ENCODE data around the gene ADGRD2. TPM values are rescaled to one million over a fixed set of nuclear protein-coding genes. Genes with fewer than 3 reads are reported as not detected.

Gene ADGRD2
- total RNA-seq, 5 donors from 2014 or later (not counting 1 experiment from before 2014, with no cell fraction given), result not detected

GRCh38 chr9:124448019-124448418 lies 2.2 kb upstream of the ADGRD2 start:
- 70% methylated on average over 4 of the region's 7 CpGs for WGBS (ENCODE audit: insufficient coverage)

GRCh38 chr9:124449381-124450151 lies 685 bp upstream of the ADGRD2 start:
- Mint-ChIP-seq H3K4me3 (no peak overlapping the region), H3K27me3 (peaks cover 22 to 50% of the 10 kb centered on the region in 2 donors), H3K36me3 (no peaks in the 10 kb centered on the region), H3K9me3 (no peaks in the 10 kb centered on the region), H3K4me1 (peaks cover 0 to 8% (median 2%) of the 10 kb centered on the region in 3 donors), H3K27ac (no peak overlapping the region)
- no peaks in the 10 kb centered on the region for H3K36me3 ChIP-seq (ENCODE audit: control insufficient read depth in 2 of 2, extremely low read depth in 1 of 2, insufficient read depth in 1 of 2, low read length in 1 of 2)
- DNase-seq, result no peak
- no peak for ATAC-seq (replicated peaks in 1 of 4)
- 95% methylated on average over 8 of the region's 13 CpGs for WGBS (ENCODE audit: insufficient coverage)
- H3K27me3 ChIP-seq (replicated peaks in 1 of 2; ENCODE audit: control insufficient read depth in 2 of 2, extremely low read depth in 1 of 2, insufficient read depth in 2 of 2, low read length in 1 of 2), result peaks cover 3 to 76% of the 10 kb centered on the region in 2 experiments
- ChIA-PET CTCF (no interaction called here), POLR2A (no interaction called here)
- no peak overlapping the region for H3K27ac ChIP-seq (ENCODE audit: low read length)
- no peaks in the 10 kb centered on the region for H3K9me3 ChIP-seq
- H3K4me3 ChIP-seq (ENCODE audit: control insufficient read depth in 1 of 2, extremely low read depth in 1 of 2, low read length in 1 of 2), result no peak overlapping the region
- H3K4me1 ChIP-seq (ENCODE audit: control insufficient read depth in 1 of 2, extremely low read depth in 1 of 2, insufficient read depth in 2 of 2, low read length in 2 of 2), result peaks cover 0 to 6% of the 10 kb centered on the region in 2 experiments

More at GRCh38 chr9:124448019-124448418, 2.2 kb upstream of the ADGRD2 start:
- no peaks in the 10 kb centered on the region for H3K9me3 ChIP-seq
- no peak overlapping the region for H3K4me3 ChIP-seq (ENCODE audit: control insufficient read depth in 1 of 2, extremely low read depth in 1 of 2, low read length in 1 of 2)
- no peak overlapping the region for H3K27ac ChIP-seq (ENCODE audit: low read length)
- H3K4me1 ChIP-seq (ENCODE audit: control insufficient read depth in 1 of 2, extremely low read depth in 1 of 2, insufficient read depth in 2 of 2, low read length in 2 of 2), result peaks cover 0 to 6% of the 10 kb centered on the region in 2 experiments
- DNase-seq, result no peak
- H3K27me3 ChIP-seq (replicated peaks in 1 of 2; ENCODE audit: control insufficient read depth in 2 of 2, extremely low read depth in 1 of 2, insufficient read depth in 2 of 2, low read length in 1 of 2), result peaks cover 3 to 66% of the 10 kb centered on the region in 2 experiments
- Mint-ChIP-seq H3K27me3 (peaks cover 29 to 57% of the 10 kb centered on the region in 2 donors), H3K4me1 (peaks cover 0 to 8% (median 2%) of the 10 kb centered on the region in 3 donors), H3K9me3 (no peaks in the 10 kb centered on the region), H3K27ac (no peak overlapping the region), H3K4me3 (no peak overlapping the region), H3K36me3 (no peaks in the 10 kb centered on the region)
- POLR2A ChIA-PET, result no interaction called here
- H3K36me3 ChIP-seq (ENCODE audit: control insufficient read depth in 2 of 2, extremely low read depth in 1 of 2, insufficient read depth in 1 of 2, low read length in 1 of 2), result no peaks in the 10 kb centered on the region
- no peak for ATAC-seq (replicated peaks in 1 of 4)
- CTCF ChIA-PET, result no interaction called here

- DNase-seq (no peak), ATAC-seq (replicated peaks in 1 of 4) (no peak)
- Histone ChIP-seq H3K4me3 (ENCODE audit: control insufficient read depth in 1 of 2, extremely low read depth in 1 of 2, low read length in 1 of 2) (no peak overlapping the region), H3K27ac (ENCODE audit: low read length) (no peak overlapping the region), H3K9me3 (no peaks in the 10 kb centered on the region), H3K4me1 (ENCODE audit: control insufficient read depth in 1 of 2, extremely low read depth in 1 of 2, insufficient read depth in 2 of 2, low read length in 2 of 2) (peaks cover 0 to 6% of the 10 kb centered on the region in 2 experiments), H3K36me3 (ENCODE audit: control insufficient read depth in 2 of 2, extremely low read depth in 1 of 2, insufficient read depth in 1 of 2, low read length in 1 of 2) (no peaks in the 10 kb centered on the region), H3K27me3 (replicated peaks in 1 of 2; ENCODE audit: control insufficient read depth in 2 of 2, extremely low read depth in 1 of 2, insufficient read depth in 2 of 2, low read length in 1 of 2) (peaks cover 3 to 74% of the 10 kb centered on the region in 2 experiments)
- Mint-ChIP-seq H3K4me3 (peak overlapping the region in 1 of 3 donors; percentile 23), H3K36me3 (no peaks in the 10 kb centered on the region), H3K4me1 (peaks cover 0 to 8% (median 2%) of the 10 kb centered on the region in 3 donors), H3K9me3 (no peaks in the 10 kb centered on the region), H3K27ac (no peak overlapping the region), H3K27me3 (peaks cover 22 to 49% of the 10 kb centered on the region in 2 donors)
- CTCF ChIA-PET, result no interaction called here
- POLR2A ChIA-PET, result no interaction called here
- WGBS (ENCODE audit: insufficient coverage), result 52% methylated on average over 17 of the region's 19 CpGs
These were observed 845 bp downstream of the ADGRD2 start for GRCh38 chr9:124450931-124451661.

GRCh38 chr9:124452326-124452725 lies 2.1 kb downstream of the ADGRD2 start:
- ATAC-seq (replicated peaks in 1 of 4), result no peak
- Mint-ChIP-seq H3K36me3 (no peaks in the 10 kb centered on the region), H3K4me1 (peaks cover 0 to 8% (median 2%) of the 10 kb centered on the region in 3 donors), H3K27me3 (peaks cover 22 to 43% of the 10 kb centered on the region in 2 donors), H3K27ac (no peak overlapping the region), H3K9me3 (no peaks in the 10 kb centered on the region), H3K4me3 (no peak overlapping the region)
- no peaks in the 10 kb centered on the region for H3K36me3 ChIP-seq (ENCODE audit: control insufficient read depth in 2 of 2, extremely low read depth in 1 of 2, insufficient read depth in 1 of 2, low read length in 1 of 2)
- 89% methylated on average over 13 of the region's 19 CpGs for WGBS (ENCODE audit: insufficient coverage)
- no peak for DNase-seq
- peaks cover 0 to 6% of the 10 kb centered on the region in 2 experiments for H3K4me1 ChIP-seq (ENCODE audit: control insufficient read depth in 1 of 2, extremely low read depth in 1 of 2, insufficient read depth in 2 of 2, low read length in 2 of 2)
- H3K27me3 ChIP-seq (replicated peaks in 1 of 2; ENCODE audit: control insufficient read depth in 2 of 2, extremely low read depth in 1 of 2, insufficient read depth in 2 of 2, low read length in 1 of 2), result peaks cover 3 to 68% of the 10 kb centered on the region in 2 experiments
- CTCF ChIA-PET, result no interaction called here
- H3K9me3 ChIP-seq, result no peaks in the 10 kb centered on the region
- POLR2A ChIA-PET, result no interaction called here
- no peak overlapping the region for H3K4me3 ChIP-seq (ENCODE audit: control insufficient read depth in 1 of 2, extremely low read depth in 1 of 2, low read length in 1 of 2)
- no peak overlapping the region for H3K27ac ChIP-seq (ENCODE audit: low read length)

- peaks cover 0 to 6% of the 10 kb centered on the region in 2 experiments for H3K4me1 ChIP-seq (ENCODE audit: control insufficient read depth in 1 of 2, extremely low read depth in 1 of 2, insufficient read depth in 2 of 2, low read length in 2 of 2)
- Mint-ChIP-seq H3K4me1 (peaks cover 0 to 8% (median 2%) of the 10 kb centered on the region in 3 donors), H3K36me3 (no peaks in the 10 kb centered on the region), H3K9me3 (no peaks in the 10 kb centered on the region), H3K27ac (no peak overlapping the region), H3K27me3 (peaks cover 22 to 43% of the 10 kb centered on the region in 2 donors), H3K4me3 (no peak overlapping the region)
- no peak for DNase-seq
- H3K9me3 ChIP-seq, result no peaks in the 10 kb centered on the region
- no peak for ATAC-seq (replicated peaks in 1 of 4)
- H3K4me3 ChIP-seq (ENCODE audit: control insufficient read depth in 1 of 2, extremely low read depth in 1 of 2, low read length in 1 of 2), result no peak overlapping the region
- CTCF ChIA-PET, result no interaction called here
- POLR2A ChIA-PET, result interaction anchor here in 1 of 2 donors (0.5 kb wide), 1 partner anchor 21 kb away, joined by 5 read pairs; no protein-coding TSS in a partner anchor
- no peaks in the 10 kb centered on the region for H3K36me3 ChIP-seq (ENCODE audit: control insufficient read depth in 2 of 2, extremely low read depth in 1 of 2, insufficient read depth in 1 of 2, low read length in 1 of 2)
- 47% methylated on average over 85 of the region's 85 CpGs for whole genome bisulfite sequencing (ENCODE audit: insufficient coverage)
- no peak overlapping the region for H3K27ac ChIP-seq (ENCODE audit: low read length)
- peaks cover 3 to 63% of the 10 kb centered on the region in 2 experiments for H3K27me3 ChIP-seq (replicated peaks in 1 of 2; ENCODE audit: control insufficient read depth in 2 of 2, extremely low read depth in 1 of 2, insufficient read depth in 2 of 2, low read length in 1 of 2)
These were observed 2.8 kb downstream of the ADGRD2 start for GRCh38 chr9:124452841-124453585.

GRCh38 chr9:124453586-124454191 lies 3.4 kb downstream of the ADGRD2 start:
- Mint-ChIP-seq H3K36me3 (no peaks in the 10 kb centered on the region), H3K9me3 (no peaks in the 10 kb centered on the region), H3K4me1 (peaks cover 0 to 8% (median 2%) of the 10 kb centered on the region in 3 donors), H3K4me3 (no peak overlapping the region), H3K27ac (no peak overlapping the region), H3K27me3 (peaks cover 18 to 38% of the 10 kb centered on the region in 2 donors)
- H3K27me3 ChIP-seq (replicated peaks in 1 of 2; ENCODE audit: control insufficient read depth in 2 of 2, extremely low read depth in 1 of 2, insufficient read depth in 2 of 2, low read length in 1 of 2), result peaks cover 3 to 61% of the 10 kb centered on the region in 2 experiments
- DNase-seq (no peak), ATAC-seq (replicated peaks in 1 of 4) (no peak)
- no peaks in the 10 kb centered on the region for H3K36me3 ChIP-seq (ENCODE audit: control insufficient read depth in 2 of 2, extremely low read depth in 1 of 2, insufficient read depth in 1 of 2, low read length in 1 of 2)
- H3K4me1 ChIP-seq (ENCODE audit: control insufficient read depth in 1 of 2, extremely low read depth in 1 of 2, insufficient read depth in 2 of 2, low read length in 2 of 2), result peaks cover 0 to 6% of the 10 kb centered on the region in 2 experiments
- H3K4me3 ChIP-seq (ENCODE audit: control insufficient read depth in 1 of 2, extremely low read depth in 1 of 2, low read length in 1 of 2), result no peak overlapping the region
- no peak overlapping the region for H3K27ac ChIP-seq (ENCODE audit: low read length)
- WGBS (ENCODE audit: insufficient coverage), result 39% methylated on average over 28 of the region's 35 CpGs
- CTCF ChIA-PET, result no interaction called here
- no peaks in the 10 kb centered on the region for H3K9me3 ChIP-seq
- POLR2A ChIA-PET, result interaction anchor here in 1 of 2 donors (0.5 kb wide), 1 partner anchor 21 kb away, joined by 5 read pairs; no protein-coding TSS in a partner anchor
